ENCODE results near the gene DNAJB9. TPM values are rescaled to one million over a fixed set of nuclear protein-coding genes. Genes with fewer than 3 reads are reported as not detected.

DNAJB9 gene
- total and polyA plus RNA-seq, 2 of the 8 experiments (the other 6 are each of a cell fraction or from before 2014, with no cell fraction given): 1.8 to 9.7 TPM

- no peak overlapping the region for H3K14ac ChIP-seq (ENCODE audit: insufficient read length)
- no peaks in the 10 kb centered on the region for H3K9me3 ChIP-seq (ENCODE audit: insufficient read depth in 2 of 2, low read depth in 1 of 2, low read length in 1 of 2)
- H3K56ac ChIP-seq (replicated peaks; ENCODE audit: insufficient read length, low read depth, low read length): no peak overlapping the region
- DNase-seq (ENCODE audit: low read depth in 1 of 2, low spot score in 2 of 2) (no peak), FAIRE-seq (no peak)
- H2BK20ac ChIP-seq (ENCODE audit: low read length): no peak overlapping the region
- no peak overlapping the region for H2BK120ac ChIP-seq (replicated peaks; ENCODE audit: low read depth, low read length)
- no peak overlapping the region for H2BK15ac ChIP-seq (ENCODE audit: low read length)
- POLR2A ChIA-PET (ENCODE audit: partially characterized antibody): no interaction called here
- H3K23ac ChIP-seq (ENCODE audit: insufficient read length): no peak overlapping the region
- H4K5ac ChIP-seq (ENCODE audit: insufficient read length, low read depth, low read length): no peak overlapping the region
- CTCF ChIA-PET (ENCODE audit: partially characterized antibody): interaction anchor here (0.6 to 2.0 kb wide), 6 partner anchors 8 to 200 kb away, joined by 3 to 8 read pairs (median 4); no protein-coding TSS in a partner anchor
- H3K79me2 ChIP-seq (ENCODE audit: control insufficient read depth in 1 of 2, insufficient read depth in 2 of 2, low read length in 2 of 2): no peaks in the 10 kb centered on the region
- H4K20me1 ChIP-seq (replicated peaks in 1 of 2; ENCODE audit: control insufficient read depth in 1 of 2, insufficient read depth in 2 of 2, low read length in 2 of 2): no peaks in the 10 kb centered on the region
- no peaks in the 10 kb centered on the region for H3K36me3 ChIP-seq (ENCODE audit: control insufficient read depth in 2 of 4, insufficient read depth in 4 of 4, low read length in 3 of 4)
- no peak overlapping the region for H3K27ac ChIP-seq (ENCODE audit: low read depth, low read length)
- no peak overlapping the region for H2BK5ac ChIP-seq (ENCODE audit: low read depth, low read length)
- H3K23me2 ChIP-seq (ENCODE audit: low read depth, low read length): no peaks in the 10 kb centered on the region; the same call in 1 of the 2 replicates
- H2AFZ ChIP-seq (ENCODE audit: low read length): no peak overlapping the region
- H3K79me1 ChIP-seq (ENCODE audit: low read depth, low read length): no peaks in the 10 kb centered on the region
- no peak overlapping the region for H3K4ac ChIP-seq (replicated peaks; ENCODE audit: insufficient read length, low read depth, low read length)
- no peak overlapping the region for H3K9ac ChIP-seq (replicated peaks in 1 of 4; ENCODE audit: extremely low read depth in 1 of 4, low read depth in 3 of 4, low read length in 3 of 4)
- no peak overlapping the region for H3K4me3 ChIP-seq (ENCODE audit: extremely low read depth in 1 of 4, insufficient read depth in 2 of 4, low read depth in 3 of 4, low read length in 4 of 4)
- no peaks in the 10 kb centered on the region for H3K27me3 ChIP-seq (replicated peaks in 1 of 4; ENCODE audit: control insufficient read depth in 3 of 4, extremely low read depth in 1 of 4, insufficient read depth in 3 of 4, low read length in 3 of 4)
- H4K8ac ChIP-seq (ENCODE audit: extremely low read depth, insufficient read depth, low read length): no peak overlapping the region
- 89% methylated on average over 4 of the region's 4 CpGs; no CpG with 5 or more reads in 1 of the 2 experiments for WGBS, 2 experiments (ENCODE audit: extremely low coverage in 1 of 2, insufficient coverage in 1 of 2, insufficient read length in 1 of 2, insufficient replicate concordance in 2 of 2, low coverage in 1 of 2, low lambda C conversion rate in 2 of 2, missing lambda C conversion rate in 1 of 2)
- H2BK12ac ChIP-seq (ENCODE audit: low read depth, low read length): no peak overlapping the region
- no peak overlapping the region for H3K4me2 ChIP-seq (ENCODE audit: insufficient read depth in 1 of 2, low read depth in 2 of 2, low read length in 2 of 2)
- peaks cover 0 to 2% (median 0%) of the 10 kb centered on the region in 4 experiments; a peak in 1 of 7 replicates for H3K4me1 ChIP-seq (replicated peaks in 1 of 4; ENCODE audit: control insufficient read depth in 3 of 4, insufficient read depth in 4 of 4, low read length in 3 of 4)
- H3K18ac ChIP-seq (ENCODE audit: extremely low read depth, low read length): no peak overlapping the region
- no peak overlapping the region for H4K91ac ChIP-seq (replicated peaks; ENCODE audit: insufficient read length, low read length)
- no peak overlapping the region for H2AK5ac ChIP-seq (ENCODE audit: low read depth, low read length)
Observed at GRCh38 chr7:108611268-108611667, 41.6 kb downstream of the DNAJB9 start.
